ENCODE data around the gene XPNPEP2.

XPNPEP2 gene

GRCh38 chrX:129786210-129786651 is 47.5 kb downstream of the XPNPEP2 start:
- TF ChIP-seq RAD21 (IDR thresholded peaks at IDR 0.05; ENCODE audit: low read depth): no peak

- TF ChIP-seq EP300 (IDR thresholded peaks at IDR 0.05; ENCODE audit: borderline replicate concordance) (no peak), ZBTB7A (IDR thresholded peaks at IDR 0.05; ENCODE audit: low read depth) (no peak), NFIC (IDR thresholded peaks at IDR 0.05) (no peak)
Measured at GRCh38 chrX:129787336-129788055, 48.7 kb downstream of the XPNPEP2 start.

GRCh38 chrX:129788527-129788926 is 49.7 kb downstream of the XPNPEP2 start:
- TF ChIP-seq YY1 (IDR thresholded peaks at IDR 0.05; ENCODE audit: low read depth) (no peak), RAD21 (IDR thresholded peaks at IDR 0.05; ENCODE audit: low read depth) (no peak), USF1 (IDR thresholded peaks at IDR 0.05) (no peak), ZBTB7A (IDR thresholded peaks at IDR 0.05; ENCODE audit: low read depth) (no peak), TEAD4 (IDR thresholded peaks at IDR 0.05) (no peak)

- TF ChIP-seq ZBTB7A (IDR thresholded peaks at IDR 0.05; ENCODE audit: low read depth): no peak
- TF ChIP-seq CEBPB (IDR thresholded peaks at IDR 0.05): no peak
- TF ChIP-seq TAF1 (IDR thresholded peaks at IDR 0.05; ENCODE audit: low read depth): no peak
- no peak for TF ChIP-seq CREB1 (IDR thresholded peaks at IDR 0.05; ENCODE audit: low read depth)
- no peak for TF ChIP-seq EP300 (IDR thresholded peaks at IDR 0.05; ENCODE audit: borderline replicate concordance)
- TF ChIP-seq FOXM1 (IDR thresholded peaks at IDR 0.05; ENCODE audit: borderline replicate concordance, low read depth): no peak
- TF ChIP-seq NFIC (IDR thresholded peaks at IDR 0.05): no peak
- no peak for TF ChIP-seq TEAD4 (IDR thresholded peaks at IDR 0.05)
- no peak for TF ChIP-seq REST (IDR thresholded peaks at IDR 0.05; ENCODE audit: low read depth)
Measured at GRCh38 chrX:129790146-129790545, 51.4 kb downstream of the XPNPEP2 start.

- TF ChIP-seq USF1 (IDR thresholded peaks at IDR 0.05): no peak
- TF ChIP-seq CEBPB (IDR thresholded peaks at IDR 0.05): no peak
- TF ChIP-seq TCF12 (IDR thresholded peaks at IDR 0.05; ENCODE audit: low read depth): no peak
- no peak for TF ChIP-seq EGR1 (IDR thresholded peaks at IDR 0.05)
- no peak for TF ChIP-seq EP300 (IDR thresholded peaks at IDR 0.05; ENCODE audit: borderline replicate concordance)
- no peak for TF ChIP-seq ZBTB7A (IDR thresholded peaks at IDR 0.05; ENCODE audit: low read depth)
- TF ChIP-seq CREB1 (IDR thresholded peaks at IDR 0.05; ENCODE audit: low read depth): no peak
- no peak for TF ChIP-seq REST (IDR thresholded peaks at IDR 0.05; ENCODE audit: low read depth)
- TF ChIP-seq TAF1 (IDR thresholded peaks at IDR 0.05; ENCODE audit: low read depth): no peak
- TF ChIP-seq TEAD4 (IDR thresholded peaks at IDR 0.05): no peak
- no peak for TF ChIP-seq FOXM1 (IDR thresholded peaks at IDR 0.05; ENCODE audit: borderline replicate concordance, low read depth)
- TF ChIP-seq RAD21 (IDR thresholded peaks at IDR 0.05; ENCODE audit: low read depth): no peak
- no peak for TF ChIP-seq NFIC (IDR thresholded peaks at IDR 0.05)
- TF ChIP-seq MAX (IDR thresholded peaks at IDR 0.05): no peak
- no peak for TF ChIP-seq YY1 (IDR thresholded peaks at IDR 0.05; ENCODE audit: low read depth)
Measured at GRCh38 chrX:129790808-129791207, 52.0 kb downstream of the XPNPEP2 start.

GRCh38 chrX:129791336-129791735 is 52.6 kb downstream of the XPNPEP2 start:
- no peak for TF ChIP-seq ZBTB7A (IDR thresholded peaks at IDR 0.05; ENCODE audit: low read depth)

GRCh38 chrX:129791961-129792570 is 53.3 kb downstream of the XPNPEP2 start:
- TF ChIP-seq FOXM1 (IDR thresholded peaks at IDR 0.05; ENCODE audit: borderline replicate concordance, low read depth) (no peak), REST (IDR thresholded peaks at IDR 0.05; ENCODE audit: low read depth) (no peak), TAF1 (IDR thresholded peaks at IDR 0.05; ENCODE audit: low read depth) (no peak), ZBTB7A (IDR thresholded peaks at IDR 0.05; ENCODE audit: low read depth) (no peak), USF1 (IDR thresholded peaks at IDR 0.05) (no peak), CREB1 (IDR thresholded peaks at IDR 0.05; ENCODE audit: low read depth) (no peak), TEAD4 (IDR thresholded peaks at IDR 0.05) (no peak), TCF12 (IDR thresholded peaks at IDR 0.05; ENCODE audit: low read depth) (no peak), YY1 (IDR thresholded peaks at IDR 0.05; ENCODE audit: low read depth) (no peak), EP300 (IDR thresholded peaks at IDR 0.05; ENCODE audit: borderline replicate concordance) (no peak), MAX (IDR thresholded peaks at IDR 0.05) (no peak), CEBPB (IDR thresholded peaks at IDR 0.05) (no peak), RAD21 (IDR thresholded peaks at IDR 0.05; ENCODE audit: low read depth) (no peak), EGR1 (IDR thresholded peaks at IDR 0.05) (no peak)
